HG02623 (cell line): ENCODE results near the gene GTSF1L.

ENCODE experiments used
- ATAC-seq: cut with Tn5 transposase; IDR thresholded peaks from one replicate; pipeline ENCODE4 v1.9.1; 2021; ENCODE audit warnings: moderate library complexity; ENCODE audit not compliant: unreplicated experiment

Gene GTSF1L

GRCh38 chr20:43746344-43747137 is 19.7 kb upstream of the GTSF1L start:
- no peak for ATAC-seq

GRCh38 chr20:43744966-43745730 is 18.3 kb upstream of the GTSF1L start:
- no peak for ATAC-seq

GRCh38 chr20:43744151-43744611 is 17.4 kb upstream of the GTSF1L start:
- ATAC-seq = no peak

- no peak for ATAC-seq
Measured at GRCh38 chr20:43740642-43741041, 13.8 kb upstream of the GTSF1L start.

- ATAC-seq = no peak
Measured at GRCh38 chr20:43739148-43739749, 12.4 kb upstream of the GTSF1L start.

GRCh38 chr20:43737925-43738324 is 11.1 kb upstream of the GTSF1L start:
- ATAC-seq = no peak

- no peak for ATAC-seq
Measured at GRCh38 chr20:43736588-43737158, 9.9 kb upstream of the GTSF1L start.

GRCh38 chr20:43731927-43732326 is 5.1 kb upstream of the GTSF1L start:
- ATAC-seq = no peak

- no peak for ATAC-seq
Measured at GRCh38 chr20:43731469-43731868, 4.7 kb upstream of the GTSF1L start.

GRCh38 chr20:43728686-43729255 is 2.0 kb upstream of the GTSF1L start:
- ATAC-seq = no peak

GRCh38 chr20:43727980-43728590 is 1.3 kb upstream of the GTSF1L start:
- ATAC-seq = no peak

- no peak for ATAC-seq
Measured at GRCh38 chr20:43726333-43726732, 469 bp downstream of the GTSF1L start.

GRCh38 chr20:43725666-43726065 is 1.1 kb downstream of the GTSF1L start:
- ATAC-seq = no peak

GRCh38 chr20:43724383-43724782 is 2.4 kb downstream of the GTSF1L start:
- ATAC-seq = no peak

- ATAC-seq = no peak
Measured at GRCh38 chr20:43723735-43724134, 3.1 kb downstream of the GTSF1L start.

- no peak for ATAC-seq
Measured at GRCh38 chr20:43723186-43723585, 3.6 kb downstream of the GTSF1L start.

GRCh38 chr20:43722153-43722505 is 4.7 kb downstream of the GTSF1L start:
- no peak for ATAC-seq

GRCh38 chr20:43721429-43722152 is 5.2 kb downstream of the GTSF1L start:
- no peak for ATAC-seq

GRCh38 chr20:43721097-43721428 is 5.7 kb downstream of the GTSF1L start:
- ATAC-seq = no peak

GRCh38 chr20:43720007-43720406 is 6.8 kb downstream of the GTSF1L start:
- no peak for ATAC-seq
